ENCODE results near the gene VANGL2.

The VANGL2 gene

DNA sequence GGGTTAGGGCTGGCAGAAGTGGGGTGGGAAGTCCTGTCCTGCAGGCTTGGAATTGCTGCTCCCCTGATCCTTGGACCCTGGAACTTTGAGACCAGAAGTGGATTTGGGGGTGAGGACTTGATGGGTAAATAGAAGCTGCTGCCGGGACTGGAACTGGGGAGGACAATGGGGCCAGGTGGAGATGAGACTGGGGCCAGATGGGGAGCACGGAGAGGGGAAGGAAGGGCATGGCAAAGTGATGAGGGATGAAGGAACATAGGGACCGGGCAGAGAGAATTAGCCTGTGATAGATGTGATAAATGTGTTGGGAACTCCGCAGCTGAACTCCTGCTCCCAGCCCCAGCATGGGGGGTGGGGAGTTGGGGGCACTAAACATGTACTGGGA lies 32.9 kb upstream of the VANGL2 start:
- no peak overlapping the region for H3K4me3 ChIP-seq (ENCODE audit: low read length)

DNA sequence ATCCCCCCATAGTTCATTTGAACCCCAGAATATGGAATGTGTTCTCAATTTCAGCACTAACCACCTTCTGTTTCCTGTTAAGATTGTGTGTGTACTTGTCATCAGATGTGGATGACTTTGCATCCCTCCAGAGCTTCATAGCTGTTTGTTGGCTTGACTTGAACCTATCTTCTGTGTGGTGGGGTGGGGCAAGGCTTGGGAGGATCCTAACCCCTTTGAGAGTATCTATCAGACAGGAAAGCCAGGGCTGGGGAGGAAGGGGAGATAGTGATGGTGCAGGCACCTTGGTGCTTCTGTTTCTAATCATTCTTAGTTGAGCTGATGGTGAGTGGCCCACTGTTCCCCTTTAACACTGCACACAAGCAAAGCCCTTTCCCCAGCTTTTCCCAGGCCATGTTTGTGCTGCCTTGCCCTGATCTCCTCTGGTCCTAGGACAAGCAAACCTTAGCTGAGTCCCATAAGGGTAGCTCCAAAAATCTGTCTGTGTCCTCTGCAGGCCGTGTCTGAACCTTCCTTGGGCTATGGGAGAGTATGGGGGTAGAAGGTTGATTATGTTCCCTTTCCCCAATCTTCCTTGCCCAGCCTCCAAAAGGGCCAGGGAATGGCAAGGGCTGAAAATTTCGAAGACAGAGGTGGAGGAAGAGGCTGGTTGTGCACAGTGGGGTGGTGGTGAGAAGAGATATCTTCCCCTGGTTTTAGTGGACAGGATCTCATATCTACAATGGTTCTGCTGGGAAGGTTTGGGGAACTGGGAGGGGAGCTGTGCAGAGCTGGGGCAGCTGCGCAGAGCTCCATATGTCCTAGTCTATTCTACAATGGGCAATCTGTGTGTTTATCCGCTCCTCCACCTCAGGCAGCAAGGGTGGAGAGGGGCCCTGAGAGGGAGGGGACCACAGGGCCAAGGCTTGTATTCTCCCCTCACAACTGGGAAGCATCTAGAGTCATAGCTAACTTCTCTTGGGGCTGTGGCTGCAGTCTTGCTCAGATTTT lies 32.1 kb upstream of the VANGL2 start:
- no peak for TF ChIP-seq EZH2phosphoT487 (IDR thresholded peaks at IDR 0.05; ENCODE audit: low read depth)
- TF ChIP-seq, protein P1, sequence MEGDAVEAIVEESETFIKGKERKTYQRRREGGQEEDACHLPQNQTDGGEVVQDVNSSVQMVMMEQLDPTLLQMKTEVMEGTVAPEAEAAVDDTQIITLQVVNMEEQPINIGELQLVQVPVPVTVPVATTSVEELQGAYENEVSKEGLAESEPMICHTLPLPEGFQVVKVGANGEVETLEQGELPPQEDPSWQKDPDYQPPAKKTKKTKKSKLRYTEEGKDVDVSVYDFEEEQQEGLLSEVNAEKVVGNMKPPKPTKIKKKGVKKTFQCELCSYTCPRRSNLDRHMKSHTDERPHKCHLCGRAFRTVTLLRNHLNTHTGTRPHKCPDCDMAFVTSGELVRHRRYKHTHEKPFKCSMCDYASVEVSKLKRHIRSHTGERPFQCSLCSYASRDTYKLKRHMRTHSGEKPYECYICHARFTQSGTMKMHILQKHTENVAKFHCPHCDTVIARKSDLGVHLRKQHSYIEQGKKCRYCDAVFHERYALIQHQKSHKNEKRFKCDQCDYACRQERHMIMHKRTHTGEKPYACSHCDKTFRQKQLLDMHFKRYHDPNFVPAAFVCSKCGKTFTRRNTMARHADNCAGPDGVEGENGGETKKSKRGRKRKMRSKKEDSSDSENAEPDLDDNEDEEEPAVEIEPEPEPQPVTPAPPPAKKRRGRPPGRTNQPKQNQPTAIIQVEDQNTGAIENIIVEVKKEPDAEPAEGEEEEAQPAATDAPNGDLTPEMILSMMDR (IDR thresholded peaks at IDR 0.05; ENCODE audit: low read depth, low read length) = no peak
- H3K4me3 ChIP-seq (ENCODE audit: low read length) = no peak overlapping the region
- H4K20me1 ChIP-seq (ENCODE audit: insufficient read depth, low read length) = no peaks in the 10 kb centered on the region
- no peaks in the 10 kb centered on the region for H3K9me3 ChIP-seq (ENCODE audit: insufficient read depth, low read length)
- no peaks in the 10 kb centered on the region for H3K27me3 ChIP-seq (ENCODE audit: low read depth, low read length)
- no peak overlapping the region for H3K27ac ChIP-seq (ENCODE audit: low read length)
- H3K4me2 ChIP-seq (ENCODE audit: low read length) = no peak overlapping the region
- peaks cover 7% of the 10 kb centered on the region for H3K4me1 ChIP-seq (ENCODE audit: low read length)
- no peak overlapping the region for H3K9ac ChIP-seq (ENCODE audit: low read length)
- H3K79me2 ChIP-seq (ENCODE audit: low read length) = no peaks in the 10 kb centered on the region
- no peaks in the 10 kb centered on the region for H3K36me3 ChIP-seq (replicated peaks; ENCODE audit: low read depth, low read length)
- no peak overlapping the region for H2AFZ ChIP-seq (ENCODE audit: low read depth, low read length)

More for the DNA sequence above, 32.9 kb upstream of the VANGL2 start:
- Histone ChIP-seq H3K4me2 (ENCODE audit: low read length) (no peak overlapping the region), H3K9ac (ENCODE audit: low read length) (no peak overlapping the region), H4K20me1 (ENCODE audit: insufficient read depth, low read length) (no peaks in the 10 kb centered on the region), H3K79me2 (ENCODE audit: low read length) (no peaks in the 10 kb centered on the region), H3K4me1 (ENCODE audit: low read length) (peaks cover 7% of the 10 kb centered on the region), H3K27me3 (ENCODE audit: low read depth, low read length) (no peaks in the 10 kb centered on the region), H3K36me3 (replicated peaks; ENCODE audit: low read depth, low read length) (no peaks in the 10 kb centered on the region), H3K9me3 (ENCODE audit: insufficient read depth, low read length) (no peaks in the 10 kb centered on the region), H3K27ac (ENCODE audit: low read length) (no peak overlapping the region), H2AFZ (ENCODE audit: low read depth, low read length) (no peak overlapping the region)
- TF ChIP-seq EZH2phosphoT487 (IDR thresholded peaks at IDR 0.05; ENCODE audit: low read depth) = no peak
- TF ChIP-seq, protein P1 (IDR thresholded peaks at IDR 0.05; ENCODE audit: low read depth, low read length) = no peak

DNA sequence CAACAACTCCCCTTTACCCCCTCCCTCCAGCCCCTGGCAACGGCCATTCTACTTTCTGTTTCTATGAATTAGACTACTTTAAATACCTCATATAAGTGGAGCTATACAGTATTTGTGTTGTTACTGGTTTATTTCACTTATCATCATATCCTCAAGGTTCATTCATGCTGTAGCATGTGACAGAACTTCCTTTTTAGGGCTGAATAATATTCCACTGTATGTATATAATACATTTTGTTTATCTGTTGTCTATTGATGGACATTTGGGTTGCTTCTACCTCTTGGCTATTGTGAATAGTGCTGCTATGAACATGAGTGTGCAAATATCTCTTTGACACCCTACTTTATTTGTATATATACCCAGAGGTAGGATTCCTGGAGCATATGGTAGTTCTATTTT lies 31.3 kb upstream of the VANGL2 start:
- Histone ChIP-seq H3K27me3 (ENCODE audit: low read depth, low read length) (no peaks in the 10 kb centered on the region), H3K27ac (ENCODE audit: low read length) (no peak overlapping the region), H3K4me3 (ENCODE audit: low read length) (no peak overlapping the region), H3K36me3 (replicated peaks; ENCODE audit: low read depth, low read length) (no peaks in the 10 kb centered on the region), H2AFZ (ENCODE audit: low read depth, low read length) (no peak overlapping the region), H3K79me2 (ENCODE audit: low read length) (no peaks in the 10 kb centered on the region), H3K4me2 (ENCODE audit: low read length) (no peak overlapping the region), H4K20me1 (ENCODE audit: insufficient read depth, low read length) (no peaks in the 10 kb centered on the region), H3K9me3 (ENCODE audit: insufficient read depth, low read length) (no peaks in the 10 kb centered on the region), H3K4me1 (ENCODE audit: low read length) (peaks cover 7% of the 10 kb centered on the region), H3K9ac (ENCODE audit: low read length) (no peak overlapping the region)
- TF ChIP-seq EZH2phosphoT487 (IDR thresholded peaks at IDR 0.05; ENCODE audit: low read depth) = no peak
- TF ChIP-seq, protein P1 (IDR thresholded peaks at IDR 0.05; ENCODE audit: low read depth, low read length) = no peak

DNA sequence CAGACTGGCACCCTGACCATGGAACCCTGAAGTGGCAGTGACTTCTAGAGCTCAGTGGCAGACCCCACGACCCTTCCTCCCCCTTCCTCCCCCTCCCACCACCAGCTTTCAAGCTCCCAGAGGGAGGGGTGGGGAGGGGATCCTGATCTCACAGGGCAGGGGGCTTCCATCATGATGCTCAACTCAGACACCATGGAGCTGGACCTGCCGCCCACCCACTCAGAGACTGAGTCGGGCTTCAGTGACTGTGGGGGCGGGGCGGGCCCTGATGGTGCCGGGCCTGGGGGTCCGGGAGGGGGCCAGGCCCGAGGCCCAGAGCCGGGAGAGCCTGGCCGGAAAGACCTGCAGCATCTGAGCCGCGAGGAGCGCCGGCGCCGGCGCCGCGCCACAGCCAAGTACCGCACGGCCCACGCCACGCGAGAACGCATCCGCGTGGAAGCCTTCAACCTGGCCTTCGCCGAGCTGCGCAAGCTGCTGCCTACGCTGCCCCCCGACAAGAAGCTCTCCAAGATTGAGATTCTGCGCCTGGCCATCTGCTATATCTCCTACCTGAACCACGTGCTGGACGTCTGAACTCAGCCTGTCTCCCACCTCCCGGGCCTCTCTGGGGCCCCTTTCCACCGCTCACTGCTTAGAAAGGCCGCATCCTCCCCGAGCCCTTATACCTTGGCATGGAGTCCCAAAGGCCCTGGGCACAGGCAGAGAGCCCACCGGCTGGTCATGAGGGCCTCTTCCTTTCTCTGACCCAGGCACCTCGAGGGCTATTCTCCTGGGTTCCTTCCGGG lies 29.6 kb upstream of the VANGL2 start:
- Histone ChIP-seq H3K4me1 (ENCODE audit: low read length) (peaks cover 17% of the 10 kb centered on the region), H3K9ac (ENCODE audit: low read length) (no peak overlapping the region), H3K4me3 (ENCODE audit: low read length) (no peak overlapping the region), H2AFZ (ENCODE audit: low read depth, low read length) (no peak overlapping the region), H3K27ac (ENCODE audit: low read length) (no peak overlapping the region), H3K36me3 (replicated peaks; ENCODE audit: low read depth, low read length) (no peaks in the 10 kb centered on the region), H4K20me1 (ENCODE audit: insufficient read depth, low read length) (no peaks in the 10 kb centered on the region), H3K79me2 (ENCODE audit: low read length) (no peaks in the 10 kb centered on the region), H3K4me2 (ENCODE audit: low read length) (no peak overlapping the region), H3K27me3 (ENCODE audit: low read depth, low read length) (no peaks in the 10 kb centered on the region), H3K9me3 (ENCODE audit: insufficient read depth, low read length) (no peaks in the 10 kb centered on the region)
- TF ChIP-seq, protein P1 (IDR thresholded peaks at IDR 0.05; ENCODE audit: low read depth, low read length) = no peak
- TF ChIP-seq EZH2phosphoT487 (IDR thresholded peaks at IDR 0.05; ENCODE audit: low read depth) = no peak

Data from OCI-LY3 (cell line).